Activated naive CD8-positive, alpha-beta T cell treated with anti-CD3 and anti-CD28 coated beads for 36 hours (primary cell): ENCODE data around the gene CAPN11. TPM values are rescaled to one million over a fixed set of nuclear protein-coding genes. Genes with fewer than 3 reads are reported as not detected.

ENCODE experiments used
- DNase-seq: peaks from one replicate; pipeline ENCODE4 v3.0.0; 2021
- H3K27ac Mint-ChIP-seq: one replicate; pipeline ENCODE4 v1.8.0; 2022; ENCODE audit warnings: mild to moderate bottlenecking, moderate library complexity, mixed read lengths
- H3K27me3 Mint-ChIP-seq: one replicate; pipeline ENCODE4 v1.8.0; 2022; ENCODE audit warnings: mild to moderate bottlenecking, mixed read lengths
- H3K36me3 Mint-ChIP-seq: one replicate; pipeline ENCODE4 v1.8.0; 2021; ENCODE audit warnings: mild to moderate bottlenecking, mixed read lengths
- H3K4me1 Mint-ChIP-seq: one replicate; pipeline ENCODE4 v1.8.0; 2021; ENCODE audit warnings: mixed read lengths
- H3K4me3 Mint-ChIP-seq: one replicate; pipeline ENCODE4 v1.8.0; 2022; ENCODE audit warnings: mild to moderate bottlenecking, moderate library complexity, mixed read lengths
- H3K9me3 Mint-ChIP-seq: one replicate; pipeline ENCODE4 v1.8.0; 2022; ENCODE audit warnings: mixed read lengths
- total RNA-seq, 2 experiments: library from RNA; stranded (reverse); gene quantifications; one replicate each; pipeline ENCODE4 v1.2.3, GENCODE V29; 2021

Gene CAPN11
- total RNA-seq, 2 experiments from 2014 or later: 0.12 to 0.25 TPM

GRCh38 chr6:44219815-44220784, 61.5 kb downstream of the CAPN11 start:
- Mint-ChIP-seq H3K27me3 (peaks cover 15% of the 10 kb centered on the region), H3K4me3 (no peak overlapping the region)
- DNase-seq: no peak

GRCh38 chr6:44220913-44221290, 62.3 kb downstream of the CAPN11 start:
- Mint-ChIP-seq H3K4me3 (no peak overlapping the region), H3K4me1 (peaks cover 46% of the 10 kb centered on the region), H3K9me3 (no peaks in the 10 kb centered on the region), H3K27me3 (peaks cover 15% of the 10 kb centered on the region), H3K27ac (peak overlapping the region; percentile 30), H3K36me3 (peaks cover 11% of the 10 kb centered on the region)
- no peak for DNase-seq

More at GRCh38 chr6:44219815-44220784, 61.5 kb downstream of the CAPN11 start:
- Mint-ChIP-seq H3K4me1 (peaks cover 40% of the 10 kb centered on the region), H3K27ac (no peak overlapping the region), H3K9me3 (no peaks in the 10 kb centered on the region), H3K36me3 (peaks cover 8% of the 10 kb centered on the region)

DNA sequence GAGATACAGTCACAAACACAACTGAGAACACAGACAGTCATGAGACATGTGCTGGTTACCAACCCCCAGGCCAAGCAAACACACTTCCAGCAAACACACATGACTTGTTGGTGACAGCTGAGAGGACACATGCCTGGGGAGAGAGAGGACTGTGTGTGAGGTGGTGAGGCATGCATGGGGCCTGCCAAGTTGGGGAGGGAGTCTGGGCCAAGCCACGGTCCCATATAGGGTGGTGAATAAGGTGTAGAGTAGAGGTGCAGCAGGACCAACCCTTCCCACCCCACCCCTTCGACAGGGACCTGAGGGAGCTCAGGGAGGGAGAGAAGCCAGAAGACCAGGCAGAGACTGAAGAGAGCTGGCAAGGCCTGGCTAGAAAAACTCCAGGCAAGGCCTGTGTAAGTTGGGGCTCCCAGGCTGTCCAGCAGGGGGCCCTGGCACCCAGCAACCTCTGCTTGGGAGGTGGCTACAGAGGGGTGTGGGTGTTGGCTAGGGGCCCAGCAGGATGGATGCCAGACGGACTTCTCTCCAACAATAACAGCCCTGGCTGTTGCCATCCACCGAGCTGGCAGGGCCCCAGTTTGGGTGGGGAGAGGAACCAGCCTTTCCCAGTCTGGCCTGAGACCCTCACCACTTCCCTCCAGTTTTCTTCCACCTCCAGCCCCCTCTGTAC, 62.8 kb downstream of the CAPN11 start:
- peaks cover 15% of the 10 kb centered on the region for H3K27me3 Mint-ChIP-seq
- H3K27ac Mint-ChIP-seq: peak overlapping the region; percentile 30
- H3K4me1 Mint-ChIP-seq: peaks cover 49% of the 10 kb centered on the region
- peaks cover 14% of the 10 kb centered on the region for H3K36me3 Mint-ChIP-seq
- no peaks in the 10 kb centered on the region for H3K9me3 Mint-ChIP-seq
- H3K4me3 Mint-ChIP-seq: no peak overlapping the region
- peak; percentile 79 for DNase-seq

DNA sequence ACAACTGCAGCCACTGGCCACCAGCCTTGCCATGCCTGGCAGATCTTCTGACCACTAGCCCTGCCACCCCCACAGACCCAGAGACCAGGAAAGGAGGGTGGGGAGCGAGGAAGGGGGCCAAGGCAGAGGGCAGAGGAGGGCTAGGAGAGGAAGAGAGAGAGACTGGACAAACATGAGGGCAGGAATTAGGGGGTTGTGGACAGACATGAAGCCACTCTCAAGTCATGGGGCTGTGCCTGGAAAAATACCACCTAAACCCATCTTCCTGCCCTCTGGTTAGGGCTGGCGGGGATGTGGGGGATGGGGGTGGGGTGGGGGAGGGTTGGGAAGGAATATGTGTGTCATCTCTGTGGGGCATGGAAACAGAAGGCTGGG, 63.3 kb downstream of the CAPN11 start:
- no peak for DNase-seq
- H3K27ac Mint-ChIP-seq: no peak overlapping the region
- H3K4me3 Mint-ChIP-seq: no peak overlapping the region
- H3K4me1 Mint-ChIP-seq: peaks cover 51% of the 10 kb centered on the region
- peaks cover 16% of the 10 kb centered on the region for H3K36me3 Mint-ChIP-seq
- H3K9me3 Mint-ChIP-seq: no peaks in the 10 kb centered on the region
- H3K27me3 Mint-ChIP-seq: peaks cover 12% of the 10 kb centered on the region

- peaks cover 18% of the 10 kb centered on the region for H3K36me3 Mint-ChIP-seq
- peak overlapping the region; percentile 69 for H3K27ac Mint-ChIP-seq
- DNase-seq: peak; percentile 17
- peaks cover 51% of the 10 kb centered on the region for H3K4me1 Mint-ChIP-seq
- peak overlapping the region; percentile 92 for H3K4me3 Mint-ChIP-seq
- H3K27me3 Mint-ChIP-seq: peaks cover 10% of the 10 kb centered on the region
- H3K9me3 Mint-ChIP-seq: no peaks in the 10 kb centered on the region
These were observed 64.1 kb downstream of the CAPN11 start for GRCh38 chr6:44222486-44223318.

DNA sequence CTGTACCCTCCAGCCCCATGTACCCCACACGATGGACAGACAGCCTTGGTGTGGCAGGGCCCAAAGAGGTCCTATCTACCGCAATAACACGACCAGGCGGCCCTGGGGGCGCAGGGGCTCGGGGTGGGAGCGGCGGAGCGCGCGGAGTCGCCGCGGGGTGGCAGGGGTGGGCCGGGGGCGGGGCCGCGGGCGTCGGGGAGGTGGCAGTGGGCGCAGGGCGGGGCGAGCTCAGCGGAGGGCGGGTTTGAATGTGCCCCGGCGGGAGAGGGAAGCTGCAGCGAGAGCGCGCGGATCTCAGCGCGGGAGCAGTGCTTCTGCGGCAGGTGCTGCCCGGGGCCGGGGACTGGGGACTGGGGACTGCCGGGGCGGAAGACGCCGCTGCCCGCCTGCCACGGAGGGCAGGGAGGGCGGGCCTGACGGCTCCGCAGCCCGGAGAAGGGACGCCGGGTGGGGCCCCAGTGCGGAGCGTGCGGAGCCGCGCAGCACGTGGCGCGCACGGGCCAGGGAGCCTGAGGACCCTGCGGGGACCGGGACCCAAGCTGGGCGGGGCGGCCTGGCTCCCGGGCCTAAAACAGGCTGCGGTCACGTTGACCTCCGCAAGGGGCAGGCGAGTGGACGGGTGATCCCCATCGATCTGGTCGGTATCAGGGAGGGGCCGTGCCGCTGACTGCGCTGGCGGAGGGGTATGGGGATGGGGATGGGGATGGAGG, 64.9 kb downstream of the CAPN11 start, which contains the start of gene SLC29A1:
Gene SLC29A1 (plus strand): TSS at position 277 of the 710 bp plus-strand sequence. CDS start 3,719 bp downstream, outside the sequence.
- DNase-seq: peak; percentile 86
- H3K27ac Mint-ChIP-seq: peak within 1 kb of the TSS; percentile 85
- H3K36me3 Mint-ChIP-seq: peaks cover 23% of the 10 kb centered on the region
- no peaks in the 10 kb centered on the region for H3K9me3 Mint-ChIP-seq
- peaks cover 10% of the 10 kb centered on the region for H3K27me3 Mint-ChIP-seq
- peak within 1 kb of the TSS; percentile 92 for H3K4me3 Mint-ChIP-seq
- peaks cover 50% of the 10 kb centered on the region for H3K4me1 Mint-ChIP-seq

DNA sequence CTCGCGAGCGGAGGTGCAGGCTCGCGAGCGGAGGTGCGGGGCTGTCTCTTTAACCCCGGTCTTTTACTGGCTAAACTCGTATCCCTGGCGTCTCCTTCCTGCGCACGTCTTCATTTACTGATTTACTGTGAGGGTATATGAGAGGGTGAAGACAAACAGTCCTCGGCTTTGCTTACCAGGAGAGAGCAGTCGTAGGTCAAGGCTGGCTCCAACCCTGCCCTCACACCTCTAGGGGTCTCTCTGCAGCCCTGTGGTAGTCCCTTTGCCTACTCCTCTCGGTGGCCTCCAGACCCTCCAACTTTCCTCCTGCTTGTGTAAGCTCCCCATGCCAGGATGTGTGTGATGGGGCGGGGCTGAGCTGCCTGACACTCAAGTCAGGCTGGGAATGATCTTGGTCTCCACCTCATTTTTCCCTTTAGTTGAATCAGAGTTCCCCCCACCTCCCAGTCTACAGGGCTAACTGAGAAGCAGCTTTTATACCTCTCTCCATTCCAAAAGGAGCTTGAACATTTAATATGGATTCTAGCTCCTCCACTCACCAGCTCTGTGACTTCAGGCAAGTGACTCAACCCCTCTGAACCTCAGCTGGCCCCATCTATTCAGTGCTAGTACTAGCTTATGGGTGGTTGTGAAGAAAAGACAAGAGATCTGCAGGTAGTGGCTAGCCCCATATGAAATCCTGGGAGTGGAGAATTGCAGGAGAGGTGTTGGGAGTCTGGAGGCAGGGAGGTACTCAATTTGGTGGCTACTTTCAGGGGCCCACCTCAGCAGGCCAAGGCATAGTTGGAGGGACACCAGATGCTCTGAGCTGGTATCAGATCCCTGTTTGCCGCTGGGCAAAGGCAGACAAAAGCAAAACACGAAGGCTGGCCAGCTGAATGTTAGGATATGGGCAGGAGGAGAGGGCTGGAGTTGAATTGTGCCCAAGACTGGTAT, 65.7 kb downstream of the CAPN11 start:
- H3K27me3 Mint-ChIP-seq: peaks cover 7% of the 10 kb centered on the region
- peak overlapping the region; percentile 92 for H3K4me3 Mint-ChIP-seq
- no peak for DNase-seq
- peaks cover 28% of the 10 kb centered on the region for H3K36me3 Mint-ChIP-seq
- peak overlapping the region; percentile 85 for H3K27ac Mint-ChIP-seq
- peaks cover 45% of the 10 kb centered on the region for H3K4me1 Mint-ChIP-seq
- H3K9me3 Mint-ChIP-seq: no peaks in the 10 kb centered on the region

DNA sequence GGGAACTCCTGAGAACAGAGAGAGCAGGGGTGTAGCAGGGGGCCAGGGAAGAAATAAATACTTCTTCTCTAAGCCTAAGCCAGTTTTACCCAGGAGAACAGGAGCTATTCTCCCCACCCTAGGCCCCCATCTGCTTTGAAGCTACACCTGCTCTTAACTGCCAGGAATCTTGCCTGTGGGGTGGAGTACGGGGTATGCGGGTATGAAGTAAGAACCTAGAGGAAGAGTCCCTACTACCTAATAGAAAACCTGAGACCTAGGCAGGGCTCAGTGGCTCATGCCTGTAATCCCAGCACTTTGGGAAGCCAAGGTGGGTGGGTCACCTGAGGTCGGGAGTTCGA, 66.3 kb downstream of the CAPN11 start:
- Mint-ChIP-seq H3K9me3 (no peaks in the 10 kb centered on the region), H3K4me3 (peak overlapping the region; percentile 92), H3K36me3 (peaks cover 34% of the 10 kb centered on the region), H3K27ac (no peak overlapping the region), H3K4me1 (peaks cover 43% of the 10 kb centered on the region), H3K27me3 (peaks cover 7% of the 10 kb centered on the region)
- no peak for DNase-seq

- peaks cover 7% of the 10 kb centered on the region for H3K27me3 Mint-ChIP-seq
- peaks cover 42% of the 10 kb centered on the region for H3K4me1 Mint-ChIP-seq
These were observed 67.1 kb downstream of the CAPN11 start for GRCh38 chr6:44225579-44226325.

DNA sequence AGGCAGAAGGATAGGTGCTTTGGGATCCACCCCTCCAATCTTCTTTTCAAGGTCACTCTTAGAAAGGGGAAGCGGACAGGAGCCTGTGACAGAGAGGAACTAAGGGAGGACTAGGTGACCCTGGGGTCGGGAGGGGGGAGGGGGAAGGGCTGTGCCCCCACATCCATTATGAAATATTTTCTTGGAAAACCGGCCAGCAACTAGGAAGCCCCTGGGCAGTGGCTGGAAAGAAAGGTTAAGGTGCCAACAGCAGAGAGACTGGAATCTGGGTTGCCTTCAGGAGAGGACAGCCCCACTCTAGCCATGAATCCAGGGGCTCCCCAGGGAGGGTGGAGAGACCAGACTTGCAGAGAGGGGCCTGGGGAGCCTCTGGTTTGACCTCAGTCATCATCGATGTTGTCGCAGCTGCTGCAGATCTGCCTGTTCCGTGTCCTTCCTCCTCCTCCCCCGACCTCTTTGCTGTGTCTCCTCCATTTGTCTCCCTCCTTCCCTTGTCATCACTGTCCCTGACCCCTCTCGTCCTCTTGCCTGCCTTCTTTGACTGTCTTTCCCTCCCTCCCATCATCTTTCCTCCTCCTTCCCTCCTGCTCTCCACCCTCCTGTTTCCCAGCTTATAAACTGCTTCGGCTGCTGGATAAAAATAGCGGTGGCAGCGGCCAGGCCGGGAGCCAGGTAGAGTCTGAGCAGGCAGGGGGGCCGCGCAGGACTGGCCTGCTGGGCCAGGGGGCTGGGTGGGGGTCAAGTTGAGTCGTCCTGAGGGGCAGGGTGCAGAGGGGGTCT, 67.9 kb downstream of the CAPN11 start:
- no peak overlapping the region for H3K27ac Mint-ChIP-seq
- peaks cover 7% of the 10 kb centered on the region for H3K27me3 Mint-ChIP-seq
- no peak for DNase-seq
- no peaks in the 10 kb centered on the region for H3K9me3 Mint-ChIP-seq
- peaks cover 37% of the 10 kb centered on the region for H3K4me1 Mint-ChIP-seq
- H3K36me3 Mint-ChIP-seq: peaks cover 45% of the 10 kb centered on the region
- H3K4me3 Mint-ChIP-seq: no peak overlapping the region

More at GRCh38 chr6:44225579-44226325, 67.1 kb downstream of the CAPN11 start:
- DNase-seq: no peak
- Mint-ChIP-seq H3K4me3 (peak overlapping the region; percentile 92), H3K27ac (no peak overlapping the region), H3K36me3 (peaks cover 38% of the 10 kb centered on the region), H3K9me3 (no peaks in the 10 kb centered on the region)

DNA sequence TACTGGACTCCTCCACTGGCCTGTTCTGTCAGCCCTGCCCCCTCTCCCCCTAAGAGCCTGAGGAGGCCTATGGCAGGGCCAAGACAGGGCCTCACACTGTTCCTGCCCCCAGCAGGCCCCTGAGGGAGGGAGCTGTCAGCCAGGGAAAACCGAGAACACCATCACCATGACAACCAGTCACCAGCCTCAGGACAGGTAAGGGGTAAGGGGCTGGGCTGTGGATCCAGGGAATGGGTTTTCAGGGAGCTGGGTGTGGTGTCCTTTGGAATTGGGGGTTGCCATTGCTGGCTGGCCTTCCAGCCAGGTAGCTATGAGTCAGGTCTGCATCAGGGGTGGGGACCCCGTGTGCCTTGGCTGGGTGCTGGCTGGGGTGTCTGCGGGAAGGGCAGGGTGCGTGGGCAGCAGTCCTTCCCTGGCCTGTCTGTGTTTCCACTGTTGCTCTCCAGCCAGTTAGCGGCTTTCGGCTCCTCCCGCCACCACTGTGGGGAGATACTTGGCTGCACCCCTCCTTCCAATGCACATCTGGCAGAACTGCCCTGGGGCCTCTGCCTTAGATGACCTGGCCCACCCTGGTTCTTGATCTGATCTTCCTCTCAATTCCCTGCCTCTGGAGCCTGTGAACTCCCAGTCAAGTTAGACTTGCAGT, 68.7 kb downstream of the CAPN11 start:
- peaks cover 7% of the 10 kb centered on the region for H3K27me3 Mint-ChIP-seq
- H3K36me3 Mint-ChIP-seq: peaks cover 49% of the 10 kb centered on the region
- no peak for DNase-seq
- H3K4me1 Mint-ChIP-seq: peaks cover 31% of the 10 kb centered on the region
- H3K4me3 Mint-ChIP-seq: no peak overlapping the region
- H3K27ac Mint-ChIP-seq: no peak overlapping the region
- no peaks in the 10 kb centered on the region for H3K9me3 Mint-ChIP-seq

DNA sequence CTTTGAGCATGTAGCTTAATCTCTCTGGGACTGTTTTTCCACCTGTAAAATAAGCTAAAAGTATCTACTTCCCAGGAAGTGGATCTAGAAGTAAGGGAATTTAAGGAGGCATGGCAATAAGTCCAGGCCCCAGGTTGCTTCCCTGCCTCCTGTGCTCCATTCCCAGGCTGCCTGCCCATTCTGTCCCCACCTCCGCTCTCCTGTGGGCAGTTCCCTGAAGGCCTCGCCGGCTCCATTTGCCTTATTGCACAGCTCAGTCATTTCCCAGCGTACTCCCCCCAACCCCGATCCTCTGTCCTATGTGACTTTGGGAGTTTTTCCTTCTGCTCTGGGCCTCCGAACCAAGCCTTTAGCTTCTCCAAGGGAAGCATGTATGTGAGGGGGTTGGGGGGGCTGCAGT, 69.4 kb downstream of the CAPN11 start:
- Mint-ChIP-seq H3K9me3 (no peaks in the 10 kb centered on the region), H3K27ac (no peak overlapping the region), H3K27me3 (peaks cover 2% of the 10 kb centered on the region), H3K4me1 (peaks cover 26% of the 10 kb centered on the region), H3K4me3 (no peak overlapping the region), H3K36me3 (peaks cover 49% of the 10 kb centered on the region)
- no peak for DNase-seq
